Activated CD4-positive, alpha-beta T cell treated with anti-CD3 and anti-CD28 coated beads, Interleukin-2, amount 50 U/mL, for 24 hours (primary cell): ENCODE measurements around the gene ACSL3.

Experiments
- DNase-seq, 2 donors: peaks; one replicate each; pipeline ENCODE4 v3.0.0-alpha.2; 2020; ENCODE audit warnings: low read depth in 1 of 2, low spot score in 1 of 2

Gene ACSL3

DNA sequence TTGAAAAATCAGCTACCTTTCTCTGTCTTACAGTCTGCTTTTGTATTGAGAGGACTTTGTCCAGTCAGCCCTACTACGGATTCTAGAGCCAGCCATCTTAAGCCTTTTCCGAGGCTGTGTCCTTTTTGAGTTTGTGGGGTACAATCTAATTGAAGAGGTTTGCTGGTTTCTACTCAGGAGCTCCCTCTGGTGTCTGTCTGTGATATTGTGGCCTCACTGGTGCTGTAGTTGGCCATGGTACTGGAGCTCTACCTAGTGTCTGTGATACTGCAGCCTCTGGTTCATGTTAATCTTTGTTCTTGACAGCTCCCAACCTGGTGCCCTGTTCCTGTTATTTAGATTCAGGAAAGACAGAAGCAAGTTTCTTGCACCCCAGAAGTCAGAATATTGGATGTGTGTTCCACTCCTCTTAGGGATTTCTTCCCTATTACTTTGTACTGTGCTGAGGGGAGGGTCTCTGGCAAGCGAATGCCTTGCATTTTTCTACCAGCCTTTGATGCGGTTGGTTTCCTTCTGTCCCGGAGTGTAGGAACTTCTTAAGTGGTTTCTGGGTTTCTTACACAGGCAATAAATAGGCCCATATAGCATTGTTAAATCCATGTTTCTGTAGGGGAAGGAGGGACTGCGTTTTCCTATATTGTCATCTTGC lies 78.5 kb downstream of the ACSL3 start:
- DNase-seq, result peak; percentile 23 to 41

- no peak for DNase-seq
Measured at GRCh38 chr2:222939979-222940378, 79.1 kb downstream of the ACSL3 start.

- no peak for DNase-seq
Measured at GRCh38 chr2:222941510-222942032, 80.7 kb downstream of the ACSL3 start.

- no peak for DNase-seq
Measured at GRCh38 chr2:222942561-222942960, 81.7 kb downstream of the ACSL3 start.

DNA sequence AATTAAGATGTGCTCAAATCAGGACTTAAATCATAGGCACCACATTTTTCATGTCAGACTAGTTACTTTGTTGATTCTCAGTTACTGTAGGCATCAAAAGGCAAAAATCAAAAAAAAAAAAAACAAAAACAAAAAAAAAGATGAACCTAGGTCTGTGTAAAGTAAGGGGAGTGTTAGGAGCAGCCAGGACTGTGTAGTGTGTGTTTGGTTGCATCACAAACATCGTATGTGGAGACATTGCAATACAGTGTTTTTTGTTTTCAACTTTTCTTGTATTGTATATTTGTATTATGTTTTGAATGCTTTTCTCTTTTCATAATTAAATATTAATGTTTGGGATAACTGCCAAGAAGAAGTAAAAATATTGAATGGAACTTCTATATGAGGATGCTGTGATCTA lies 82.1 kb downstream of the ACSL3 start:
- no peak for DNase-seq

GRCh38 chr2:222943820-222944219 lies 83.0 kb downstream of the ACSL3 start:
- DNase-seq, result no peak

DNA sequence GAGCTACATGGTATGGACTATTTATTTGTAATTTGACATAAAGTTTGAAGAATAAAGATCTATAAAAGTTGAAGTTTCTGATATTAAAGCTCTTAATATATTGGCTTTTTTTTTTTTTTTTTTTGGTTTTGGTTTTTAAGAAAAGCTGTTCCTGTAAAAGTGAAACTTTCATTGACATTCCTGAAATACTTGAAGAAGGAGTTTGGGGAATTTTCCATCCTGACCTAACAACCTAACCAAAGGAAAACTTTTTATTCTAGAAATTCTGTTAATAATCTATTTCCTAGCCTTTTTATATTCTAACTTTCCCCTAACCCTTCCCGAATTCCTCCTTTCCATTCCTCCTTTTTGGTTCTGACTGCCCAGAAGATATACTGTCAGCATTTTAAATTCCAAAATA lies 83.7 kb downstream of the ACSL3 start:
- DNase-seq, result no peak

GRCh38 chr2:222944971-222945740 lies 84.3 kb downstream of the ACSL3 start:
- no peak for DNase-seq

DNA sequence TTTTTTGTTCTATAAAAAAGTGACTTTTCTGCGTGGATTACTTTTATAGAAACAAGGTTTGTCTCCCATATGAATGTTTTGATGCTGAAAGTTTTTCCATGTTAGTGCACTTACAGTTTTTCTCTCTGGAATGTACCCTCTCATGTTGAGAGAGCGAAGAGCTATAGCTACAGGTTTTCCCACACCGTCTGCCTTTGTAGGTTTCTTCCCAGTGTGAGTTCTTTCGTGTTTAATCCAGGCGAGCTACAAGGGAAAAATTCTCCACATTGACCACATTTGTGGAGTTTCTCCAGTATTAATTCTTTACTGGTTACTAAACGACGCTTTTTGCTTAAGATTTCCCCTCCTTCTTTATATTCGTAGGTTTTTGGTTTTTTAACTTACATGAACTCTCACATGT lies 85.1 kb downstream of the ACSL3 start:
- no peak for DNase-seq

DNA sequence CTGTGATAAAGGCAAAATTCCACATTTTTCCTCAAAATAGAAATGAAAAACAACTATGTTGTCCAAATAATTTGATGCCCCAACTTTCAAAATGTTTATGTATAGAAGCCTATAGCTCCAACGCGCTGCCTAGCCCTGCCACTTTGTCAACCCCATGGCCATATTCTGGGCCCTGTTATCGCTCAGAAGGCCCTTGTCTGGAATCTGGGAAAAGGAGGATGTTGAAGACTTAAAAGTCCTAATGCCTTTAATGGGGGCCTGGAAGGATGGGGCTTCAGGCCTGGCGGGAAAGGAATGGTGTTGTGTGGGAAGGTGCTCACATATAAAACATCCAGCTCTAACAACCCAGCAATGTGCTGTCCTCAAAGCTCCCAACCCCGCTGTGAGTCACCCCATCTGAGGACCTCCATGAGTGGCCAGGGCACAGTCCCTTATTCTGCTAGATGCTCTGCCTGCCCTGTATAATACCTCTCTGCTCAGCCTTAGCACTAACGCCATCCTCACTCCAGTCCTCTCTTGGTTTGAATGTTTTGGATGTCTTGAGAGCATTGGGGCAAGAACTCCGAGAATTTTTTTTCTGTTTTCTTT lies 86.0 kb downstream of the ACSL3 start:
- DNase-seq, result no peak

- DNase-seq, result no peak
Measured at GRCh38 chr2:222949073-222949472, 88.2 kb downstream of the ACSL3 start.

- DNase-seq, result no peak
Measured at GRCh38 chr2:222949690-222950323, 89.0 kb downstream of the ACSL3 start.

GRCh38 chr2:222950638-222951285 lies 89.9 kb downstream of the ACSL3 start:
- DNase-seq, result no peak

DNA sequence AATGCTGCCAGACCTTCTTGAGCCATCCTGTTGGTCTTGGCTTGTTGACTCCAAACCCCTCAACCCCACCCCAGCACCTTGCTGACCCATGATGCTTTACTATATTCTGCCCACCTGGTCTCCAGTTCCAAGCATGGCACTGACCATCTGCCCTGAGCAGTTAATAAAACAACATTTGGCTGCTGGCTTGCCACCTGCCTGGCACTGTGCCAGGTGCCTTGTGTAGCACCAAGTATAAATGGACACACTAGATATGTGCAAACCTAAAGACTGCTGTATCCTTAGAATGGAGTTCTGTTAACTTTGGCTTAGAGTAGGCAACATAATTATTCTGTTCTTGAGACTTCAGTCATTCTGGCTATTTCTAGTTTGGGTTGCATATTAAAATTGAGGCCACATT lies 91.4 kb downstream of the ACSL3 start:
- no peak for DNase-seq

- no peak for DNase-seq
Measured at GRCh38 chr2:222955008-222955407, 94.2 kb downstream of the ACSL3 start.

DNA sequence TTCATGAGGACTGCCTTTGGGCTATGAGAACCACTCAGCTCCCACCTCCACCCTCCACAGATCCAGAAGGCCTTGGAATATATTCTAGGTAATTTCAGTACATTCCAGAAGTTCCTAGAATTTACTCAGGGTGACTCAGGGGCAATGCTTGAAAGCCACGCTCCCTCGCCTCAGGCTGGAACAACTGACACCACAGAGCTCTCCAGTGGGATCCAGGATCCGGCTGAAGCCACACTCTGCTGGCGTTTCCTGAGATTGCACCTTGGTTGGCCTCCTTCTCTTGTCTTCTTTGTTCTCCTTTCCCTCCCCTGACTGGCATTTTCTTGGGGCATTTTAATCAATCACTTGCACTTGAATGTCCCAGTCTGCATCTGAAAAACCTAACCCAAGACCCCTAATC lies 98.5 kb downstream of the ACSL3 start:
- no peak for DNase-seq

- no peak for DNase-seq
Measured at GRCh38 chr2:222960126-222960525, 99.3 kb downstream of the ACSL3 start.

- DNase-seq, result no peak
Measured at GRCh38 chr2:222963641-222964040, 102.8 kb downstream of the ACSL3 start.

DNA sequence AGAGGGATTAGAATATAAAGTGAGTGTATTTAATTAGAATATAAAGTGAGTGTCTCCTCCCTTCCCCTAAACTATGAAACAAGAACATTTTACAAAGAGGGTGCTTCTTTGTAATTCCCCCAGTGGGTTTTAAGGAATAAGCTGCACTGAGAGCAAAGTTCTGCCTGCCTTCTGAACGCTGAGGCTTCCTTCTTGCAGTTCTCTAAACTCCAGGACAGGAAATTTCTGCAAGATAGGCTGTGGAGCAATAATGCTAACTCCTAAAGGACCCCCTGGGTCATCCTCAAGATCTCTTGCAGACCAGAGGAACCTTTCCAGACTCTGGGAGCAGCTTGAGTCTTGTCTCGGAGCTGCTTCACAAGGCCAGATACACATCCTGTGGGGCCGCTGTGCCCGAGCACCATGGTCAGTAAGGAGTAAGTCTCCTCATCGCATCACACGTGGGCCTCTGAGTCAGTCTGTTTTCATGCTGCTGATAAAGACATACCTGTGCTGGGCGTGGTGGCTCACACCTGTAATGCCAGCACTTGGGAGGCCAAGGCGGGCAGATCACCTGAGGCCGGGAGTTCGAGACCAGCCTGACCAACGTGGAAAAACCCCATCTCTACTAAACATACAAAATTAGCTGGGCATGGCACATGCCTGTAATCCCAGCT lies 103.7 kb downstream of the ACSL3 start:
- DNase-seq, result no peak

GRCh38 chr2:222965555-222965954 lies 104.7 kb downstream of the ACSL3 start:
- no peak for DNase-seq
